ENCODE data around the gene COX19. TPM values are rescaled to one million over a fixed set of nuclear protein-coding genes. Genes with fewer than 3 reads are reported as not detected.

The COX19 gene
- total RNA-seq, 1 experiment from 2014 or later: 11.6 TPM

DNA sequence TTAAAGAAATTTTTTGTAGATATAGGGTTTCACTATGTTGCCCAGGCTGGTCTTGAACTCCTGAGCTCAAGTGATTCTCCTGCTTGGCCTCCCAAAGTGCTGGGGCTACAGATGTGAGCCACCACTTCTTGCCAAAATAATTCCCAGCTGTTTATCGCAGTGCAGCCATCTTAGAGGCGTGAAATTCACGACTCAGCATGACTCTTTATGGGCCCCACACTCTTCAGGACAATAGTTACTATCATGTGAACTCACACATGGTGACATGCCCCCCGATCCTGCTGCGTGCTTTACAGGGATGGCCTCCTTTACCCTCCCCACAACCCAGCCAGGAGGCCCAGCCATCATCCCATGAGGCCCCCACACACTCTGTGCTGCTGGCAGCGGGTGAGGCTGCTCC is 4.6 kb downstream of the COX19 start:
- H2AFZ ChIP-seq (ENCODE audit: low read length): no peak overlapping the region

DNA sequence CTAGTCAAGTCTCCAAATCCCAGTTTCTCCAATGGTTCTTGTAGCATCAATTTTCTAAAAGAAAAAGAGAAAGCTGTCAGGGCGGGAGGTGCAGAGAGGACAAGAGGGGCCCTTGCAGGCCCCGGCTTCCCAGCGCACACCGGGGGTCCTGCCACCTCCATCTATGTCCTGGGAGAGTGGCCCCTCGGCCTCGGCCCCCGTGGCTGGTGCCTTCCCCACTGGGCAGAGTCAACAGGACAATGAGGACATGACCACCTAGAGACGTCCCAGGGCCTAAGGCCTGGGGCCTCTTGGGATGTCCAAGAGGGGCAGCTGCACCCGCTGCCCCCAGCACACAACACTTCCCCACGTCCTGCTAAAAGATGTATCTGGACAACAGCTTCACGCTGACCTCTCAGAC is 5.9 kb downstream of the COX19 start:
- peaks cover 36% of the 10 kb centered on the region for H3K79me2 ChIP-seq (ENCODE audit: low read length)

More for the DNA sequence above, 4.6 kb downstream of the COX19 start:
- ChIA-PET CTCF (no interaction called here), POLR2A (ENCODE audit: unreplicated experiment) (no interaction called here)
- ATAC-seq (no peak), DNase-seq (no peak)
- Histone ChIP-seq H3K36me3 (ENCODE audit: low read depth, low read length) (peaks cover 40% of the 10 kb centered on the region), H3K79me2 (ENCODE audit: low read length) (peaks cover 45% of the 10 kb centered on the region), H3K4me2 (ENCODE audit: low read length) (no peak overlapping the region), H3K9ac (ENCODE audit: low read length) (no peak overlapping the region), H3K27ac (ENCODE audit: low read length) (no peak overlapping the region), H3K9me3 (ENCODE audit: low read length) (no peaks in the 10 kb centered on the region), H3K4me1 (ENCODE audit: insufficient read depth, low read length) (0 out of 2 replicates have a peak, but pooled peaks cover 1% of the 10 kb centered on the region), H3F3A (ENCODE audit: low read length, unreplicated experiment) (no peaks in the 10 kb centered on the region), H3K9me2 (replicated peaks; ENCODE audit: low read length) (no peaks in the 10 kb centered on the region), H3K4me3 (ENCODE audit: low read length) (no peak overlapping the region), H3K27me3 (ENCODE audit: low read length) (no peaks in the 10 kb centered on the region), H4K20me1 (ENCODE audit: low read length) (peaks cover 24% of the 10 kb centered on the region)
- intact Hi-C loops (cut with micrococcal nuclease): no loop called here
- BruUV-seq (replicated peaks): no TSS peak
- TF ChIP-seq EZH2phosphoT487 (IDR thresholded peaks at IDR 0.05; ENCODE audit: borderline replicate concordance, low read length): no peak
- no peak for TF ChIP-seq EZH2 (IDR thresholded peaks at IDR 0.05; ENCODE audit: low read length, unreplicated experiment)
- TF ChIP-seq, protein P1, sequence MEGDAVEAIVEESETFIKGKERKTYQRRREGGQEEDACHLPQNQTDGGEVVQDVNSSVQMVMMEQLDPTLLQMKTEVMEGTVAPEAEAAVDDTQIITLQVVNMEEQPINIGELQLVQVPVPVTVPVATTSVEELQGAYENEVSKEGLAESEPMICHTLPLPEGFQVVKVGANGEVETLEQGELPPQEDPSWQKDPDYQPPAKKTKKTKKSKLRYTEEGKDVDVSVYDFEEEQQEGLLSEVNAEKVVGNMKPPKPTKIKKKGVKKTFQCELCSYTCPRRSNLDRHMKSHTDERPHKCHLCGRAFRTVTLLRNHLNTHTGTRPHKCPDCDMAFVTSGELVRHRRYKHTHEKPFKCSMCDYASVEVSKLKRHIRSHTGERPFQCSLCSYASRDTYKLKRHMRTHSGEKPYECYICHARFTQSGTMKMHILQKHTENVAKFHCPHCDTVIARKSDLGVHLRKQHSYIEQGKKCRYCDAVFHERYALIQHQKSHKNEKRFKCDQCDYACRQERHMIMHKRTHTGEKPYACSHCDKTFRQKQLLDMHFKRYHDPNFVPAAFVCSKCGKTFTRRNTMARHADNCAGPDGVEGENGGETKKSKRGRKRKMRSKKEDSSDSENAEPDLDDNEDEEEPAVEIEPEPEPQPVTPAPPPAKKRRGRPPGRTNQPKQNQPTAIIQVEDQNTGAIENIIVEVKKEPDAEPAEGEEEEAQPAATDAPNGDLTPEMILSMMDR (conservative IDR thresholded peaks at IDR 0.05; ENCODE audit: low read depth, low read length): no peak

More for the DNA sequence above, 5.9 kb downstream of the COX19 start:
- no peak overlapping the region for H3K4me2 ChIP-seq (ENCODE audit: low read length)
- POLR2A ChIA-PET (ENCODE audit: unreplicated experiment): no interaction called here
- no peaks in the 10 kb centered on the region for H3K9me3 ChIP-seq (ENCODE audit: low read length)
- ATAC-seq (no peak), DNase-seq (no peak)
- H3K36me3 ChIP-seq (ENCODE audit: low read depth, low read length): peaks cover 40% of the 10 kb centered on the region
- no peaks in the 10 kb centered on the region for H3F3A ChIP-seq (ENCODE audit: low read length, unreplicated experiment)
- no peaks in the 10 kb centered on the region for H3K27me3 ChIP-seq (ENCODE audit: low read length)
- no peak overlapping the region for H3K9ac ChIP-seq (ENCODE audit: low read length)
- H2AFZ ChIP-seq (ENCODE audit: low read length): no peak overlapping the region
- H4K20me1 ChIP-seq (ENCODE audit: low read length): peaks cover 19% of the 10 kb centered on the region
- TF ChIP-seq EZH2 (IDR thresholded peaks at IDR 0.05; ENCODE audit: low read length, unreplicated experiment) (no peak), EZH2phosphoT487 (IDR thresholded peaks at IDR 0.05; ENCODE audit: borderline replicate concordance, low read length) (no peak)
- TF ChIP-seq, protein P1 (conservative IDR thresholded peaks at IDR 0.05; ENCODE audit: low read depth, low read length): no peak
- no peaks in the 10 kb centered on the region for H3K4me1 ChIP-seq (ENCODE audit: insufficient read depth, low read length)
- intact Hi-C loops (cut with micrococcal nuclease): no loop called here
- H3K27ac ChIP-seq (ENCODE audit: low read length): no peak overlapping the region
- BruUV-seq (replicated peaks): no TSS peak
- no peaks in the 10 kb centered on the region for H3K9me2 ChIP-seq (replicated peaks; ENCODE audit: low read length)
- H3K4me3 ChIP-seq (ENCODE audit: low read length): no peak overlapping the region
- CTCF ChIA-PET: no interaction called here

Measured in PC-3 (cell line).